NCI-H1930 (cell line): ENCODE measurements around the gene NECTIN3.

Source experiments
- DNase-seq, 2 experiments: peaks; one replicate each; lab custom pipeline; 2025; lab: John Stamatoyannopoulos, UW

The NECTIN3 gene

GRCh38 chr3:111210003-111210711, 138.5 kb downstream of the NECTIN3 start:
- DNase-seq: no peak

GRCh38 chr3:111210866-111211564, 139.4 kb downstream of the NECTIN3 start:
- DNase-seq: no peak

GRCh38 chr3:111212511-111212910, 140.9 kb downstream of the NECTIN3 start:
- DNase-seq: no peak

- DNase-seq: no peak
These were observed 143.9 kb downstream of the NECTIN3 start for GRCh38 chr3:111215481-111215880.

GRCh38 chr3:111218615-111219014, 147.0 kb downstream of the NECTIN3 start:
- DNase-seq: no peak

GRCh38 chr3:111227216-111227615, 155.6 kb downstream of the NECTIN3 start:
- DNase-seq: no peak

GRCh38 chr3:111229301-111229700, 157.7 kb downstream of the NECTIN3 start:
- DNase-seq: no peak

- DNase-seq: no peak
These were observed 165.5 kb downstream of the NECTIN3 start for GRCh38 chr3:111236836-111237713.

GRCh38 chr3:111237946-111238345, 166.3 kb downstream of the NECTIN3 start:
- DNase-seq: no peak

GRCh38 chr3:111238885-111239284, 167.3 kb downstream of the NECTIN3 start:
- no peak for DNase-seq

- no peak for DNase-seq
These were observed 170.3 kb downstream of the NECTIN3 start for GRCh38 chr3:111241960-111242359.
